Endothelial cell of umbilical vein (primary cell): ENCODE measurements around the gene MOB1B.

Experiments used
- POLR2A ChIP-seq: IDR thresholded peaks from 2 replicates; pipeline ENCODE4 v1.6.1; 2012; ENCODE audit warnings: low read depth, mild to moderate bottlenecking, control low read depth, low read length
- POLR2AphosphoS5 ChIP-seq: IDR thresholded peaks from 2 replicates; pipeline ENCODE4 v1.6.1; 2012; ENCODE audit warnings: low read depth, mild to moderate bottlenecking, control low read depth, low read length, moderate library complexity; ENCODE audit not compliant: insufficient read depth
- TF ChIP-seq, protein P1 (sequence below), 2 donors: IDR thresholded peaks; 1 replicate in 1 of 2; 2 replicates in 1 of 2; pipeline ENCODE4 v1.5.1; 2011; ENCODE audit warnings: low read length in 2 of 2, mild to moderate bottlenecking in 2 of 2, moderate library complexity in 2 of 2, control low read depth in 1 of 2, inconsistent platforms in 1 of 2, low read depth in 1 of 2; ENCODE audit not compliant: insufficient read depth in 1 of 2; ENCODE audit errors: extremely low read depth in 1 of 2

DNA sequence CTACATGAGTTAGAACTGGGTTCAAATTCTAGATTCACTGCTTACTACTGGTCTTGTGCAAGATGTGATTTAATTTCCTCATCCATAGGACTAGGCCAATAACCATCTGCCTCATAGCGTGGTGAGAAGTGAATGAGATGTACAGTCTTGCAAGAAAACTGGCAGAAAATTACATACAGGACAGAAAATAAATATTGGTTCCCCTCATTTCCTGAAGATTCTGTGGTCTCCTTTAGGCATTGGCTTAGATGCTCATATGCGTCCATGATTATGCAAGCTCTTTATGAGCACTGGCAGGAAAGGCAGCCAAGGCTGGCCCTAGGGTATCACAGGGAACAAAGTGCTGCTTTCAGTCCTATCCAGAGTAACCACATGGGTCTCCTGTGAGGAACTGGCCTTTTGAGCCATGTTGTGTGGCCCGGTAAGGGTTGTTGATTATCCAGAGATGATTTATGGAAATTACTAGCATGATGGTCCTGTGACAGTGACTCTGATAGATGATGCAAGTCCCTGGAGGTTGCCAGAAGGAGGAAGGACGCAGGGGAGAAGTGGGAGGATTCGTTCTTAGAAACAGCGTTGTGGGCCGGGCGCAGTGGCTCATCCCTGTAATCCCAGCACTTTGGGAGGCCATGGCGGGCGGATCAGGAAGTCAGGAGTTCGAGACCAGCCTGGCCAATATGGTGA, 9.9 kb upstream of the MOB1B start:
- TF ChIP-seq, protein P1, sequence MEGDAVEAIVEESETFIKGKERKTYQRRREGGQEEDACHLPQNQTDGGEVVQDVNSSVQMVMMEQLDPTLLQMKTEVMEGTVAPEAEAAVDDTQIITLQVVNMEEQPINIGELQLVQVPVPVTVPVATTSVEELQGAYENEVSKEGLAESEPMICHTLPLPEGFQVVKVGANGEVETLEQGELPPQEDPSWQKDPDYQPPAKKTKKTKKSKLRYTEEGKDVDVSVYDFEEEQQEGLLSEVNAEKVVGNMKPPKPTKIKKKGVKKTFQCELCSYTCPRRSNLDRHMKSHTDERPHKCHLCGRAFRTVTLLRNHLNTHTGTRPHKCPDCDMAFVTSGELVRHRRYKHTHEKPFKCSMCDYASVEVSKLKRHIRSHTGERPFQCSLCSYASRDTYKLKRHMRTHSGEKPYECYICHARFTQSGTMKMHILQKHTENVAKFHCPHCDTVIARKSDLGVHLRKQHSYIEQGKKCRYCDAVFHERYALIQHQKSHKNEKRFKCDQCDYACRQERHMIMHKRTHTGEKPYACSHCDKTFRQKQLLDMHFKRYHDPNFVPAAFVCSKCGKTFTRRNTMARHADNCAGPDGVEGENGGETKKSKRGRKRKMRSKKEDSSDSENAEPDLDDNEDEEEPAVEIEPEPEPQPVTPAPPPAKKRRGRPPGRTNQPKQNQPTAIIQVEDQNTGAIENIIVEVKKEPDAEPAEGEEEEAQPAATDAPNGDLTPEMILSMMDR (IDR thresholded peaks at IDR 0.05; ENCODE audit: extremely low read depth in 1 of 2, insufficient read depth in 1 of 2, low read depth in 1 of 2, low read length in 2 of 2) = no peak
- TF ChIP-seq POLR2A = no peak
- no peak for TF ChIP-seq POLR2AphosphoS5
